ACC112 (cell line): ENCODE results near the gene CACNA2D4.

Experiments used
- H2AFZ ChIP-seq: fragments of 200-600 bp; sonication (generic); one replicate; pipeline ENCODE4 v1.6.0; 2017; ENCODE audit warnings: antibody characterized with exemption, low read length; ENCODE audit not compliant: unreplicated experiment
- H3K27ac ChIP-seq: fragments of 200-600 bp; sonication (generic); 2 replicates; pipeline ENCODE4 v1.5.1; 2014; ENCODE audit warnings: low read depth, mild to moderate bottlenecking, antibody characterized with exemption, low read length, moderate library complexity
- H3K27me3 ChIP-seq: fragments of 200-600 bp; sonication (generic); 2 replicates; pipeline ENCODE4 v1.6.1; 2014; ENCODE audit warnings: mild to moderate bottlenecking, antibody characterized with exemption, low read length, moderate library complexity, mixed read lengths; ENCODE audit not compliant: insufficient read depth
- H3K36me3 ChIP-seq: fragments of 200-600 bp; sonication (generic); 2 replicates; pipeline ENCODE4 v1.6.1; 2016; ENCODE audit warnings: mild to moderate bottlenecking, antibody characterized with exemption, low read length, moderate library complexity, mixed read lengths; ENCODE audit not compliant: insufficient read depth
- H3K4me1 ChIP-seq: fragments of 200-600 bp; sonication (generic); one replicate; pipeline ENCODE4 v1.6.1; 2016; ENCODE audit warnings: low read length, mixed read lengths; ENCODE audit not compliant: insufficient read depth, unreplicated experiment, control insufficient read depth
- H3K4me3 ChIP-seq: fragments of 200-600 bp; sonication (generic); 2 replicates; pipeline ENCODE4 v1.5.1; 2014; ENCODE audit warnings: mild to moderate bottlenecking, low read depth, low read length
- H3K79me2 ChIP-seq: fragments of 200-600 bp; sonication (generic); one replicate; pipeline ENCODE4 v1.6.0; 2016; ENCODE audit warnings: low read length; ENCODE audit not compliant: control insufficient read depth, unreplicated experiment, insufficient read depth

CACNA2D4 gene

DNA sequence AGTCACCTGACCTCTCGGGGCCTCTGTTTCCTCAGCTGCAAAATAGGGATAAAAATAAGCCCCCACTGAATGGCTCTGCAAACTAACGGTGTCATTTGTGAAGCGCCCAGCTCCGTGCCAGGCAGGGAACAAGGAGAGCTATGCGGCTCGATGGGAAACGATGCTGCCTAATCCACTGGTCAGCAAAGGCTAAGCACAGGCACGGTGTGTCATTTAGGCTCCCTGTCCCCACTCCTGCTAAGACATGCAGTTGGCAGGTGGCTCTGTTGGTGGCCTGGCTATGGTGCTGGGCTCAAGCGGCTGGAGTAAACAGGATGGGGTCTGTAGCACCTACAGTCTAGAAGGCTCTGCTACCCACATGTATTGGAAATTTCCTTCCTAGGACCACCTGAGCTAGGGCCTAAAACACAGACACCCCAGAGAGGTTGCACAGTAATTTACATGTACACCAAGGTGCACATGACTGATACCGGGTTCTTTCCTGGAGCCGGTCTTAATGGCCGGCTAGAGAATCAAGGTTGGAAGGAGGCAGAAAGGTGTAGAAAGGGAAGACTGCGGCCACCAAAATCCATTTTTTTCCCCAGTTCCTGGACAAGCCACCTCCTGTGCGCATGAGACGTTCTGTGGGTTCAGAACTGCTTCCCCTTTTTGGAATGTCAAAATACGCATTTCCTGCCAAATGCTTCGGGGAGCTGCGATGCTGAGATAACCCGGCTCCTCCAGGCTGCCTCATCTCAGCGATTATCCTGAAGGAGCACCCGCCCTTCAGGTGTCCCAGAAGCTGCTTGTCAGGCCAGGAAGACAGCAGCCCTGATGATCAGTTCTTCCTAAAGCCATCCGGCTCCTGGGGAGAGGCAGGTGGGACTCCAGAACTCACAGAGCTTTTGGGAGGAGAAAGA, 1.0 kb downstream of the CACNA2D4 start:
- H3K27ac ChIP-seq, result no peak overlapping the region
- no peak overlapping the region for H3K4me3 ChIP-seq
- no peaks in the 10 kb centered on the region for H3K4me1 ChIP-seq
- H3K79me2 ChIP-seq, result no peaks in the 10 kb centered on the region
- H3K27me3 ChIP-seq, result peaks cover 38% of the 10 kb centered on the region
- H2AFZ ChIP-seq, result no peak overlapping the region
- H3K36me3 ChIP-seq, result no peaks in the 10 kb centered on the region

DNA sequence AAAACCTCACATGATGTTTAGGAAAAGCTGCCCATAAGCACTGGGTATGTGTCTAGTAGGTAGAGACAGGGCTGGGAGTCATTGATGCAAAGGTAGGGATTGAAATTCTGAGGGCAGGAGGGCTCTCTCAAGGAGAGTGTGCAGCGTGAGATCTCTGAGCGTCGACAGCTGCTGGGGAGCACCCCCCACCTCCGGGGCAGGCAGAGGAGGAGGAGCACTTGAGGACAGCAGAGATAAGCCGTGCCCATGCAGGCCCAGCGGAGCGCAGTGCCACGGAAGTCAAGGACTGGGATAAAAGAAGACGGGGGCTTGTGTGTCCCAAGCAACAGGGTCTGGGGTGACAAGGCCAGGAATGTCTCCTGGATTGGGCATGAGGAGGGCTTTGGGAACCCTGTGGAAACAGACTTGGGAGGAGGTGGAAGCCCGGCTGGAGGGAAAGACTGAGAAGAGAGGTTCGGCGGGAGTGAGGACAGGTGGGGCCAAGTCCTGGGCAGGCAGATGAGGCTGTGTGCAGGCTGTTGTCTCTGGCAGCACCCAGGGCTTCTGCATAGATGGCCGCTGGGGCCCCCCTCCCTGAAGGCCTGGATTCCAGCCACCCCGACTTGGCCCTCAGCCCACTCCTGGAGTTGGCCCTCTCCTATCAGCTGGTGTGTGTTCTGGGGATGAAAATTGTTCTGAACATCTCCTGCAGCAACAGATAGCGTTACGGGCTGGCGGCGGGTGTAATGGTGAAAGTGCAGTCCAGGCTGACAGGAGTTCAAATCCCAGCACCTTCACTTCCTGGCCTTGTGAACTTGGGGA, 1.9 kb downstream of the CACNA2D4 start:
- Histone ChIP-seq H3K27me3 (peaks cover 38% of the 10 kb centered on the region), H3K27ac (no peak overlapping the region), H3K79me2 (no peaks in the 10 kb centered on the region), H3K4me1 (no peaks in the 10 kb centered on the region), H3K36me3 (no peaks in the 10 kb centered on the region), H2AFZ (no peak overlapping the region), H3K4me3 (no peak overlapping the region)

DNA sequence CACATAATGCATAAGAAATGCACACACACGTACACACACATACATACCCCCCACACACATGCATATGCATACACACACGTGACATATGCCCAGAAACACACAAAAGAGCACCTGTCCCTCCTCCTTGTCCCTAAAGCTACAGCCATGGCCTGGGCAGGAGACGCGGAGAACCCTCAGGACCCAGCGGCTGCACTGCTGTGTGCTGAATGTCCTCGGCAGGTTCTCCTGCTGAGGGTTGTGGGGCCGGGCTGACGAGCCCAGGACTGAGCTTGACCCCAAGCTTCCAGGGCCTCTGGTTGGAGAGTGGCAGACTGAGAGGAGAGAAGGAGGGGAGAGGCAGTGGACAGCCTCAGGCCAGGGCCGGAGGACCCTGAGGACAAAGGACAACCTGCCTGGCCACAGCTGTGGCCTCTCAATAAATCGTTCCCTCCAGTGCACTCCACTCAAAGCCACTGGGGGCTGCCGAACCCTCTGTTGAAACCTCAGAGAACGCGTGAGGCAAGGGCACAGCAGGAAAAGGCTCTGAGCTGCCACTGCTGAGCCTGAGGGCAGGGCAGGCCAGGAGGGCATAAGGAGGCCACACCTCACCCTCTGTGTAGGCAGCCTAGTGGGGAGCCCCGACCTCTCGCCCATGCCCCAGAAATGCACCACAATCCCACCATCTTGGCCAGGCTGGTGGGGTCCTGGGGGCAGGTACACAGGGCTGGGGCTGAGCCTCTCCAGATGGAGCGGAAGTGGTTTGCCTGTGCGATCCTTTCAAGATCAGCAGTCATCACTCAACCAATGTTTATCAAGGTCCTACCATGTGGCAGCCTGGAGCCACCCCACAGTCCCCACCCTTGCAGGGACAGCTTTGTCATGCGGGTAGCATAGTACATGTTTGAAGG, 3.1 kb downstream of the CACNA2D4 start:
- H3K36me3 ChIP-seq, result no peaks in the 10 kb centered on the region
- no peaks in the 10 kb centered on the region for H3K4me1 ChIP-seq
- no peak overlapping the region for H3K4me3 ChIP-seq
- no peak overlapping the region for H3K27ac ChIP-seq
- H3K27me3 ChIP-seq, result peaks cover 38% of the 10 kb centered on the region
- no peak overlapping the region for H2AFZ ChIP-seq
- no peaks in the 10 kb centered on the region for H3K79me2 ChIP-seq

GRCh38 chr12:1914114-1914911, 4.1 kb downstream of the CACNA2D4 start:
- H3K79me2 ChIP-seq, result no peaks in the 10 kb centered on the region
- no peaks in the 10 kb centered on the region for H3K4me1 ChIP-seq
- no peaks in the 10 kb centered on the region for H3K36me3 ChIP-seq
- no peak overlapping the region for H2AFZ ChIP-seq
- H3K27me3 ChIP-seq, result peaks cover 38% of the 10 kb centered on the region
- H3K4me3 ChIP-seq, result no peak overlapping the region
- no peak overlapping the region for H3K27ac ChIP-seq

DNA sequence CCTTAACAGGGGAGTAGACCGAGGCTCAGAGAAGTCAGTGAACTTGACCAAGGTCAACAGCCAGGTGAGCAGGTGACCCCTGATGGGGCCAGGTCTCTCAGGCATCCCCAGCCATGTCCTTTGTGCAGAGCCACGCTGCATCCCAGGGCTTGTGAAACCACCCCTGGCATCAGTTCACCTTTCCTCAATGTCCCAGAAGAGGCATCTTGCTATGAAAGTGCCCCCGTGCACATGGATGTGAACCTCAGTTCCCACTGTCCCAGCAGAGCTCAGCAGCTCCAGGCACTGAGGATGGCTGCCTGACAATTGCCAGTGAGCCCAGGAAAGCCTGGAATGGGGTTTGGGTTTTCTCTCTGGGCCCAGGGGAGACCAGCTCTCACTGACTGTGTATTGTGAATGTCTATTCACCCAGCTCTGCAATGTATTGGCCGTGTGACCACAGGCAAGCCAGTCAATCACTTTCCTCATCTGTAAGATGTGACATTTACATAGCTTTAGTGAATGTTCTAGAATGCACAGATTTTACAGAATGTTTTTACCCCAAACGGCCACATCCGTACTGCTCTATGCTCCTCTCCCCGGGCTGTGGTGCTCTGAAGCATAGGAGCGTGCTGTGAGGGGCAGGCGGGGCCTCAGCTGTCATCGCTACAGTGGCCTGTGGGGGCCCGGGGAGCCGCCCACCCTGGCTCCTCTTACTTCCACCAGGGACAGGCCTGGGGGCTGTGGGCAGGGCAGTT, 4.9 kb downstream of the CACNA2D4 start:
- H3K27ac ChIP-seq, result no peak overlapping the region
- no peaks in the 10 kb centered on the region for H3K79me2 ChIP-seq
- H3K4me3 ChIP-seq, result no peak overlapping the region
- H3K4me1 ChIP-seq, result no peaks in the 10 kb centered on the region
- no peaks in the 10 kb centered on the region for H3K36me3 ChIP-seq
- no peak overlapping the region for H2AFZ ChIP-seq
- peaks cover 33% of the 10 kb centered on the region for H3K27me3 ChIP-seq

DNA sequence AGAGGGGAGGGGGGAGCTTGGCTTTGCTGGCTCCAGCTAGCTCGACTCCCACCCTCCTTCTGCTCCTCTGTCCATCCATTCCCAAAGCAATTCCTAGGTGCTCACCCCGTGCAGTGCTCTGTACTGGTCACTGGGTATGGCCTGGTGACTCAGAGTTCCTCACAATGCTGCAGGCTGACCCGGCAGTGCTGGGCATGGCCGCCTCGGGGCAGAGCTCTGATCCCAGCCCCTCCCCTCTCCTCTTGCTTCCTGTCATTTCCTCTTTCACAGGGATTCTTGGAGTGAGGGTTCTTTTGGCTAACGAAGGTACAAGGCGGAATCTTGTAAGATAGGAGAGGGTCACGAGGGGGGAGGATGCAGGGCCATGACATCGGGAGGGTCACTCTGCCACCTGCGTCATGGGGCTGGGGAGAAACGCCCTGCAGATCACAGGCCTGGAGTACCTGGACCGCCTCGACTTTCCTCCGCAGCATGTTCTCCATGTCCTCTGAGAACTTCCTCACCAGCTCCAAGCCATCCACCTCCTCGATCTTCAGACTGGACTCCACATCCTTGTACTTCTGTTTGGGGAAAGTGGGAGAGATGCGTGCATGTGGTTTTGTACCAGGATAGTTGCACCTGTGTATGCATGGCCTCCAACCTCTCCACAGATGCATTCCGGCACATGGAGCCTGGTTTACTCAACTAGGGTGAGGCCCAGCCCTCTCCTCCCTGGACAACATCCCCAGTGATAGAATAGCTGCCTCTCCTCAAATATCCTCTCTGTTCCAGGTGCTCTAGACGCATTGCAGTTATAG, 5.7 kb downstream of the CACNA2D4 start:
- Histone ChIP-seq H2AFZ (no peak overlapping the region), H3K27me3 (peaks cover 32% of the 10 kb centered on the region), H3K79me2 (no peaks in the 10 kb centered on the region), H3K27ac (no peak overlapping the region), H3K4me1 (no peaks in the 10 kb centered on the region), H3K36me3 (no peaks in the 10 kb centered on the region), H3K4me3 (no peak overlapping the region)

- no peaks in the 10 kb centered on the region for H3K79me2 ChIP-seq
- H3K4me3 ChIP-seq, result no peak overlapping the region
- no peaks in the 10 kb centered on the region for H3K36me3 ChIP-seq
- H2AFZ ChIP-seq, result no peak overlapping the region
- no peaks in the 10 kb centered on the region for H3K4me1 ChIP-seq
- no peak overlapping the region for H3K27ac ChIP-seq
- H3K27me3 ChIP-seq, result peaks cover 31% of the 10 kb centered on the region
These were observed 6.6 kb downstream of the CACNA2D4 start for GRCh38 chr12:1911598-1912575.

- Histone ChIP-seq H3K27ac (no peak overlapping the region), H3K4me1 (no peaks in the 10 kb centered on the region), H2AFZ (no peak overlapping the region), H3K79me2 (no peaks in the 10 kb centered on the region), H3K4me3 (no peak overlapping the region), H3K36me3 (no peaks in the 10 kb centered on the region), H3K27me3 (peaks cover 19% of the 10 kb centered on the region)
These were observed 8.0 kb downstream of the CACNA2D4 start for GRCh38 chr12:1910468-1910867.
